Right lobe of liver (tissue), 6 donors: Measurements from ENCODE around the gene AP4M1. TPM values are rescaled to one million over a fixed set of nuclear protein-coding genes. Genes with fewer than 3 reads are reported as not detected.

ENCODE experiments used
- ATAC-seq, 4 donors: fragments of 200-7000 bp; cut with Tn5 transposase; one replicate each; pipeline ENCODE4 v1.9.1; 2020; ENCODE audit warnings: mild to moderate bottlenecking in 4 of 4, moderate library complexity in 4 of 4
- DNase-seq, 3 donors: peaks; one replicate each; pipeline ENCODE4 v3.0.0-alpha.2; 2020
- H3K27ac ChIP-seq, 3 donors: fragments of 200-600 bp; one replicate each; pipeline ENCODE4 v1.8.0; 2022
- H3K27me3 ChIP-seq, 2 donors: fragments of 200-600 bp; one replicate each; pipeline ENCODE4 v1.8.0; 2022
- H3K36me3 ChIP-seq, 4 donors: fragments of 200-600 bp; sonication (generic) in 1 of 4; one replicate each; pipeline versions ENCODE4 v1.5.1 to v1.8.0; 2017 to 2022; ENCODE audit warnings: control low read depth in 1 of 4
- H3K4me1 ChIP-seq, 4 donors: fragments of 200-600 bp; sonication (generic) in 1 of 4; one replicate each; pipeline versions ENCODE4 v1.5.1 to v1.8.0; 2017 to 2022; ENCODE audit warnings: control low read depth in 1 of 4
- H3K4me3 ChIP-seq, 3 donors: fragments of 200-600 bp; one replicate each; pipeline ENCODE4 v1.8.0; 2022
- H3K9me3 ChIP-seq, 4 donors: fragments of 200-600 bp; sonication (generic) in 1 of 4; one replicate each; pipeline versions ENCODE4 v1.5.1 to v1.8.0; 2017 to 2022; ENCODE audit warnings: control low read depth in 1 of 4
- POLR2A ChIP-seq: fragments of 450-650 bp; IDR thresholded peaks from one replicate; pipeline ENCODE4 v1.6.1; 2017; ENCODE audit warnings: antibody characterized with exemption, mild to moderate bottlenecking
- WGBS: methylation state at CpG from one replicate; pipeline ENCODE4 v1.1.6; 2018; ENCODE audit warnings: low coverage, low lambda C conversion rate; ENCODE audit not compliant: insufficient coverage; ENCODE audit errors: missing lambda C conversion rate; 5-methylcytosine and 5-hydroxymethylcytosine counted together
- intact Hi-C, 2 donors: fragments of 100-400 bp; cut with DNase I; formaldehyde crosslinking; loops; one replicate each; pipeline versions ENCODE4 v1.11.2 to v1.14.1; 2022
- total RNA-seq, 6 experiments: library from RNA; depleted of rRNA in 2 of 6; stranded (reverse); fragments of >200 nt in 2 of 6; fragmentation: NEBNext Ultra II Directional in 3 of 6; extraction: Animal tissue kit (Norgen Biotek cat#: 25700) in 3 of 6; gene quantifications; one replicate each; pipeline versions ENCODE4 v1.1.0 to v1.2.4, GENCODE V29; 2016 to 2023
- TF ChIP-seq, protein P1 (sequence below), 4 donors: fragments of 200-600 bp in 3 of 4; fragments of 450-650 bp in 1 of 4; IDR thresholded peaks; one replicate each; pipeline versions ENCODE4 v1.5.1 to v1.8.0; 2016 to 2022; ENCODE audit warnings: antibody characterized with exemption in 4 of 4, mild to moderate bottlenecking in 2 of 4
- donor health status: DM: no; HTN: yes; CAD: no.
- donor health status: DM: no; HTN: no; CAD: no.
- donor health status: DM: no; HTN: no; CAD: no.
- donor health status: DM: no; HTN: yes; CAD: no.
- donor health status: DM: no; HTN: yes; CAD: no.

The AP4M1 gene
- total RNA-seq, 6 experiments from 2014 or later = 2.7 to 7.3 (median 4.3) TPM

DNA sequence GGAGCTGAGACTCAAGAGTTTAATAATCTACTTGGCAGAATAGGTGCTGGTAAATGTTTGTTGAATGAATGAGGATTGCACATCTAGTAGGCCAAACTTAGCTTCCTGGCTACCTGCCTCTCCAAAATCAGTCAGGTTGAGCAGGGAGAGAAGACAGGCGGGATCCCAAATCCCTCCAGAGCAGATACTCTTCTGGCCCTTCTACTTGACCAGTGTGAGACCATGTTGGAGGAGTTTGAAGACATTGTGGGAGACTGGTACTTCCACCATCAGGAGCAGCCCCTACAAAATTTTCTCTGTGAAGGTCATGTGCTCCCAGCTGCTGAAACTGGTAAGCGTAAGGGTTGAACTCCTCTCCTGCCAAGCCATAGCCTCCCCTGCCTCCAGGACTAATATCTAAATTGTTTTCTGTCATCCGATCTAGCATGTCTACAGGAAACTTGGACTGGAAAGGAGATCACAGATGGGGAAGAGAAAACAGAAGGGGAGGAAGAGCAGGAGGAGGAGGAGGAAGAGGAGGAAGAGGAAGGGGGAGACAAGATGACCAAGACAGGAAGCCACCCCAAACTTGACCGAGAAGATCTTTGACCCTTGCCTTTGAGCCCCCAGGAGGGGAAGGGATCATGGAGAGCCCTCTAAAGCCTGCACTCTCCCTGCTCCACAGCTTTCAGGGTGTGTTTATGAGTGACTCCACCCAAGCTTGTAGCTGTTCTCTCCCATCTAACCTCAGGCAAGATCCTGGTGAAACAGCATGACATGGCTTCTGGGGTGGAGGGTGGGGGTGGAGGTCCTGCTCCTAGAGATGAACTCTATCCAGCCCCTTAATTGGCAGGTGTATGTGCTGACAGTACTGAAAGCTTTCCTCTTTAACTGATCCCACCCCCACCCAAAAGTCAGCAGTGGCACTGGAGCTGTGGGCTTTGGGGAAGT is 23.1 kb downstream of the AP4M1 start:
- Histone ChIP-seq H3K4me1 (peaks cover 0 to 28% (median 0%) of the 10 kb centered on the region in 4 donors), H3K27me3 (no peaks in the 10 kb centered on the region), H3K27ac (no peak overlapping the region), H3K9me3 (no peaks in the 10 kb centered on the region), H3K36me3 (no peaks in the 10 kb centered on the region), H3K4me3 (no peak overlapping the region)
- no peak for ATAC-seq
- TF ChIP-seq POLR2A = no peak
- TF ChIP-seq, protein P1, sequence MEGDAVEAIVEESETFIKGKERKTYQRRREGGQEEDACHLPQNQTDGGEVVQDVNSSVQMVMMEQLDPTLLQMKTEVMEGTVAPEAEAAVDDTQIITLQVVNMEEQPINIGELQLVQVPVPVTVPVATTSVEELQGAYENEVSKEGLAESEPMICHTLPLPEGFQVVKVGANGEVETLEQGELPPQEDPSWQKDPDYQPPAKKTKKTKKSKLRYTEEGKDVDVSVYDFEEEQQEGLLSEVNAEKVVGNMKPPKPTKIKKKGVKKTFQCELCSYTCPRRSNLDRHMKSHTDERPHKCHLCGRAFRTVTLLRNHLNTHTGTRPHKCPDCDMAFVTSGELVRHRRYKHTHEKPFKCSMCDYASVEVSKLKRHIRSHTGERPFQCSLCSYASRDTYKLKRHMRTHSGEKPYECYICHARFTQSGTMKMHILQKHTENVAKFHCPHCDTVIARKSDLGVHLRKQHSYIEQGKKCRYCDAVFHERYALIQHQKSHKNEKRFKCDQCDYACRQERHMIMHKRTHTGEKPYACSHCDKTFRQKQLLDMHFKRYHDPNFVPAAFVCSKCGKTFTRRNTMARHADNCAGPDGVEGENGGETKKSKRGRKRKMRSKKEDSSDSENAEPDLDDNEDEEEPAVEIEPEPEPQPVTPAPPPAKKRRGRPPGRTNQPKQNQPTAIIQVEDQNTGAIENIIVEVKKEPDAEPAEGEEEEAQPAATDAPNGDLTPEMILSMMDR (IDR thresholded peaks at IDR 0.05) = no peak
- no peak for DNase-seq
- intact Hi-C loops = no loop called here
- WGBS = 63% methylated on average over 2 of the region's 4 CpGs

DNA sequence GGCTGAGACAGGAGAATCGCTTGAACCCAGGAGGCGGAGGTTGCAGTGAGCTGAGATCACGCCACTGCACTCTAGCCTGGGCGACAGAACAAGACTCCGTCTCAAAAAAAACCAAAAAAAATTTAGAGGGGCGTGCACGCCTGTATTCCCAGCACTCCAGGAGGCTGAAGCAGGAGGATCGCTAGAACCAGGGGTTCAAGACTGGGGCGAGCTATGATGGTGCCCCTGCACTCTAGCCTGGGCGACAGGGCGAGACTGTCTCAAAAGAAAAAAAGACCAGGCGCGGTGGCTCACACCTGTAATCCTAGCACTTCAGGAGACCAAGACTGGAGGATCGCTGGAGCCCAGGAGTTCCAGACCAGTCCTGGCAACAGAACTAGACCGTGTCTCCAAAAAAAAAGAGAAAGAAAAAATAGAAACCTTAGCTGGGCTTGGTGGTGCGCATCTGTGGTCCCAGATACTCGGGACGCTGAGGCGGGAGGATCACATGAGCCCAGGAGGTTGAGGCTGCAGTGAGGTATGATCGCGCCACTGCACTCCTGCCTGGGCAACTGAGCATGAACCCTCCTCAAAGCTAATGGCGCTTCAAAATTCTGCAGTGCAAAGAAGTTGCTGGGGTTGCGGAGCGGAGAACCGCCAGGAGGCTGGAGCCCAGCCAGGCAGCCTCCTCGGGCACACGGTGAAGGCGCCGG is 24.9 kb downstream of the AP4M1 start:
- intact Hi-C loops = no loop called here
- no peaks in the 10 kb centered on the region for H3K9me3 ChIP-seq
- peak overlapping the region; percentile 87 to 97 (median 91) for H3K27ac ChIP-seq
- DNase-seq (no peak), ATAC-seq (peak in 3 of 4 donors; percentile 30 to 36 (median 35))
- TF ChIP-seq, protein P1 (IDR thresholded peaks at IDR 0.05) = no peak
- TF ChIP-seq POLR2A = no peak
- WGBS = 9% methylated on average over 28 of the region's 29 CpGs
- no peaks in the 10 kb centered on the region for H3K27me3 ChIP-seq
- peak overlapping the region; percentile 80 to 85 (median 82) for H3K4me3 ChIP-seq
- peaks cover 0 to 22% (median 0%) of the 10 kb centered on the region in 4 donors for H3K4me1 ChIP-seq
- H3K36me3 ChIP-seq = no peaks in the 10 kb centered on the region

DNA sequence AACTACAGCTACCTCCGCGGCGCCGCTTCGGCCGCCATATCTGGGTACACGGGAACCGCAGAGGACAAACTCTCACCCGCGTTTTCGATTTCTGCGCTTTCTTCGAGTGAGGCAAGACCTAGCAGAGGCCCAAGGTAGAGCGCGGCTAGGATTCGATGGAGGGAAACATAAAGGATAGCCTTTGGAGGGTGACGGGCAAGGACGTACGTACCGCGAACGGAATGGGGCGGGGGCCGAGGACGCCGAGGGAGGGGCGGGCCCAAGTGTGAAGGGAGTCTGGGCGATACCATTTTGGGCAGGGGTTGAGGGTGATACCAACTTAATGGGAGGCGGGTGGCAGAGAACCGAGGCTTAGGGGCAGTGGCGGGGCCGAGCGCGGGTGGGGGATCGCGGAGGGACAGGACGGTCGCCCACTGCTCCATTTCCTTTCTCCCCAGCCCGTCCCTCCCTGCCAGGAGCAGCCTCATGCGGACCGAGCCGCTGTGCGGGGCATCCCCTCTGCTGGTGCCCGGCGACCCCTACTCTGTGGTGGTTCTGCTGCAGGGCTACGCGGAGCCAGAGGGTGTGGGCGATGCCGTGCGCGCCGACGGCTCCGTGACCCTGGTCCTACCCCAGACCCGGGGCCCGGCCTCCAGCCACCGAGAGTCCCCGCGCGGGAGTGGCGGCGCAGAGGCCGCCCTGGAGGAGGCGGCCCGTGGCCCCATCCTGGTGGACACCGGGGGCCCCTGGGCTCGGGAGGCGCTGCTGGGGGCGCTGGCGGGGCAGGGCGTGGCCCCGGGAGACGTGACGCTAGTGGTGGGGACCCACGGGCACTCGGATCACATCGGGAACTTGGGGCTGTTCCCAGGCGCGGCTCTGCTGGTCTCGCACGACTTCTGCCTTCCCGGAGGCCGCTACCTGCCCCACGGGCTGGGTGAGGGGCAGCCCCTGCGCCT is 25.8 kb downstream of the AP4M1 start, which contains the start of gene MBLAC1:
MBLAC1 (plus strand) TSS at position 37 of the 935 bp plus-strand sequence; CDS start at position 466, 429 bp downstream.
- ATAC-seq (peak; percentile 87 to 91 (median 89)), DNase-seq (peak; percentile 87 to 93 (median 90))
- intact Hi-C loops = no loop called here
- H3K4me3 ChIP-seq = peak within 1 kb of the TSS; percentile 80 to 85 (median 82)
- TF ChIP-seq POLR2A = no peak
- peak within 1 kb of the TSS; percentile 87 to 97 (median 91) for H3K27ac ChIP-seq
- H3K27me3 ChIP-seq = no peaks in the 10 kb centered on the region
- peaks cover 0 to 30% (median 0%) of the 10 kb centered on the region in 4 donors for H3K4me1 ChIP-seq
- WGBS = under 1% methylated on average over 25 of the region's 85 CpGs
- H3K9me3 ChIP-seq = no peaks in the 10 kb centered on the region
- no peaks in the 10 kb centered on the region for H3K36me3 ChIP-seq

DNA sequence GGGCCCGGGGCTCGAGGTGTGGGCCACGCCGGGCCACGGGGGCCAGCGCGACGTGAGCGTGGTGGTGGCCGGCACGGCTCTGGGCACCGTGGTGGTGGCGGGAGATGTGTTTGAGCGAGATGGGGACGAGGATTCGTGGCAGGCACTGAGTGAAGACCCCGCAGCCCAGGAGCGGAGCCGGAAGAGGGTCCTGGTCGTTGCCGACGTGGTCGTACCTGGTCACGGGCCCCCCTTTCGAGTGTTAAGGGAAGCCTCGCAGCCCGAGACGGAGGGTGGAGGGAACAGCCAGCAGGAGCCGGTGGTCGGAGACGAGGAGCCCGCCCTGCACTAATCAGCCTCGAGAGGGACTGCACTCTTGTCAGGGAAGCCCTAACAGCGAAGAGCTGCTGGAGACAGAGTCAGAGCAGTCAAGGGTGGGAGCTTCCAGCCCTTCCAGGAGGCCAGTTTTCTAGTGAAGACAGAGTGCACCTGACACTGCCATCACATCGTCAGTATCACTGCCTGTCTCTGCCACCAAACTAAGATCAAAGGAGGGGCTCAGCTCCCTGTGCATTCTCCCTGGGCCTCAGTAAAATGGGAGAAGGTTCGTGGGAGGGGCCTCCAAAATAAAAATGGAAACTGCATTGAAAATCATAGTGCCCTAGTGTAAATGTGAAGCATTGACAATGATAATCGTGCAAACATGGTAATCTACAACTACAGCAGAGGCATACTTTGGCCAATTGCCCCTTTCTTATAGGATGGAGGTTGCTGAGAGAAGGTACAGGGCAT is 26.6 kb downstream of the AP4M1 start:
- H3K36me3 ChIP-seq = no peaks in the 10 kb centered on the region
- peak overlapping the region; percentile 87 to 97 (median 91) for H3K27ac ChIP-seq
- H3K4me1 ChIP-seq = peaks cover 0 to 39% (median 0%) of the 10 kb centered on the region in 4 donors
- H3K4me3 ChIP-seq = peak overlapping the region; percentile 80 to 85 (median 82)
- intact Hi-C loops = no loop called here
- 12% methylated on average over 9 of the region's 37 CpGs for WGBS
- no peaks in the 10 kb centered on the region for H3K27me3 ChIP-seq
- TF ChIP-seq POLR2A = no peak
- TF ChIP-seq, protein P1 (IDR thresholded peaks at IDR 0.05) = no peak
- no peaks in the 10 kb centered on the region for H3K9me3 ChIP-seq
- ATAC-seq (no peak), DNase-seq (no peak)
